Measurements from ENCODE around the gene CARMIL3.
A peak's percentile ranks its signal among the peaks of the same experiment; 100 is the strongest.
"Not testable (repeated sequence)": the region's sequence is repeated elsewhere in the genome, so short reads cannot be mapped to it uniquely, and the experiment has no call there.

CARMIL3 gene, protein sequence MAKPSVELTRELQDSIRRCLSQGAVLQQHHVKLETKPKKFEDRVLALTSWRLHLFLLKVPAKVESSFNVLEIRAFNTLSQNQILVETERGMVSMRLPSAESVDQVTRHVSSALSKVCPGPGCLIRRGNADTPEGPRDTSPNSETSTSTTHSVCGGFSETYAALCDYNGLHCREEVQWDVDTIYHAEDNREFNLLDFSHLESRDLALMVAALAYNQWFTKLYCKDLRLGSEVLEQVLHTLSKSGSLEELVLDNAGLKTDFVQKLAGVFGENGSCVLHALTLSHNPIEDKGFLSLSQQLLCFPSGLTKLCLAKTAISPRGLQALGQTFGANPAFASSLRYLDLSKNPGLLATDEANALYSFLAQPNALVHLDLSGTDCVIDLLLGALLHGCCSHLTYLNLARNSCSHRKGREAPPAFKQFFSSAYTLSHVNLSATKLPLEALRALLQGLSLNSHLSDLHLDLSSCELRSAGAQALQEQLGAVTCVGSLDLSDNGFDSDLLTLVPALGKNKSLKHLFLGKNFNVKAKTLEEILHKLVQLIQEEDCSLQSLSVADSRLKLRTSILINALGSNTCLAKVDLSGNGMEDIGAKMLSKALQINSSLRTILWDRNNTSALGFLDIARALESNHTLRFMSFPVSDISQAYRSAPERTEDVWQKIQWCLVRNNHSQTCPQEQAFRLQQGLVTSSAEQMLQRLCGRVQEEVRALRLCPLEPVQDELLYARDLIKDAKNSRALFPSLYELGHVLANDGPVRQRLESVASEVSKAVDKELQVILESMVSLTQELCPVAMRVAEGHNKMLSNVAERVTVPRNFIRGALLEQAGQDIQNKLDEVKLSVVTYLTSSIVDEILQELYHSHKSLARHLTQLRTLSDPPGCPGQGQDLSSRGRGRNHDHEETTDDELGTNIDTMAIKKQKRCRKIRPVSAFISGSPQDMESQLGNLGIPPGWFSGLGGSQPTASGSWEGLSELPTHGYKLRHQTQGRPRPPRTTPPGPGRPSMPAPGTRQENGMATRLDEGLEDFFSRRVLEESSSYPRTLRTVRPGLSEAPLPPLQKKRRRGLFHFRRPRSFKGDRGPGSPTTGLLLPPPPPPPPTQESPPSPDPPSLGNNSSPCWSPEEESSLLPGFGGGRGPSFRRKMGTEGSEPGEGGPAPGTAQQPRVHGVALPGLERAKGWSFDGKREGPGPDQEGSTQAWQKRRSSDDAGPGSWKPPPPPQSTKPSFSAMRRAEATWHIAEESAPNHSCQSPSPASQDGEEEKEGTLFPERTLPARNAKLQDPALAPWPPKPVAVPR (N-terminal part only)

DNA sequence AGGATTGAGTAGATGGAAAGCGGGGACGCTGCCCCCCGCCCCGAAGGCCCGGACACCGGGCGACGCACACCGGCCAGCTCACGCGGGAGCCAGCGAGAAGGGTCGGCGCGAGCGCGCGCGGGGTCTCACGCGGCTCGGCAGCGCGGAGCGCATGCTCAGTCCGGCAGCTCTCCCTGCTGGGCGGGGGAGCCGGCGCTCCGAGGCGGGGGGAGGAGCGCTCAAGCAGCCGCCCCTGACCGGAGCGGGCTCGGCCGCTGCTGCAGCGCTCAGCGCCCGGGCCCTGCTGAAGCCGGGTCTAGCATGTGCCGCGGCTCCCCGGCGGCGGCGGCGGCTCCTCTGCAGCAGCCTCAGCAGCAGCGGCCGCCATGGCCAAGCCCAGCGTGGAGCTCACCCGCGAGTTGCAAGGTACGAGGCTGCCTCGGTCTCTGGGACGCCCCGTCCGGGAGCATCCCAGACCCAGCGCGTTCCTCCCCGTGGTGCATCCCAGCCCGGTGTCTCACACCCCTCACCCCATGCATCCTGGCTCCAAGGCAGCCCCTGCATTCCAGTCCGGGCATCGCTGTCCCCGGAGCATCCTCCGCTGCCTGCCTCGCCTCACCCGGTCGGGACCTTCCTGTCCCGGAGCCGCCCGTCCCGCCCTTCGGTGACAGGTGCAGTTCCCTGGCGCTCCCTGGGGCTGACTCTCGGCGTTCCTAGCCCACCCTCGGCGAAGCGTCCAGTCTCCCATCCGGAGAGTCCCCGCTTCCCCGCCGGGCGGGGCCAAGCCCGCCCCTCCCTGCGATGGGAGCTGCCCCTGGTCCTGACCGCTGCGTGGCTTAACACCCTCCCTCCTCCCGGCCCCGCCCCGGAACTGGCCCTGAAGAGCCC is at the start of gene CARMIL3:
Gene CARMIL3 (plus strand): TSS at position 221 of the 867 bp plus-strand sequence. CDS start 145 bp downstream, at position 366.
- peak; percentile 57 for DNase-seq

DNA sequence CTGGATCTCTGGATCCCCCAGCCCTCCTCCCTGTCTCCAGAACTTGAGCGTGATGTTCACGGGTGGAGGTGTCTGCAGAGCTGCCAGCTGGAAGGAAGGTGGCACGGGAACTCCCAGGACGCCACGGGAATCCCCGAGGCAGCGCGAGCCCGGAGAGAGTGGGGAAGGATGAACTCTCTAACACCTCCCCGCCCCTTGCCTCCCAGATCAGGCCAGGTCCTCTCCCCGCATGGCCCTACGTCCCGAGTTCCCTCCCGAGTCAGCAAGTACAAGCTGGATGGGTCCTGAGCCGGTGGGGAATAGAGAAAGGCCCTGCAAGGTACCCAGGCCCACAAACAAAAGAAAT is 45.4 kb upstream of the CARMIL3 start:
- DNase-seq, result not testable (repeated sequence)

DNA sequence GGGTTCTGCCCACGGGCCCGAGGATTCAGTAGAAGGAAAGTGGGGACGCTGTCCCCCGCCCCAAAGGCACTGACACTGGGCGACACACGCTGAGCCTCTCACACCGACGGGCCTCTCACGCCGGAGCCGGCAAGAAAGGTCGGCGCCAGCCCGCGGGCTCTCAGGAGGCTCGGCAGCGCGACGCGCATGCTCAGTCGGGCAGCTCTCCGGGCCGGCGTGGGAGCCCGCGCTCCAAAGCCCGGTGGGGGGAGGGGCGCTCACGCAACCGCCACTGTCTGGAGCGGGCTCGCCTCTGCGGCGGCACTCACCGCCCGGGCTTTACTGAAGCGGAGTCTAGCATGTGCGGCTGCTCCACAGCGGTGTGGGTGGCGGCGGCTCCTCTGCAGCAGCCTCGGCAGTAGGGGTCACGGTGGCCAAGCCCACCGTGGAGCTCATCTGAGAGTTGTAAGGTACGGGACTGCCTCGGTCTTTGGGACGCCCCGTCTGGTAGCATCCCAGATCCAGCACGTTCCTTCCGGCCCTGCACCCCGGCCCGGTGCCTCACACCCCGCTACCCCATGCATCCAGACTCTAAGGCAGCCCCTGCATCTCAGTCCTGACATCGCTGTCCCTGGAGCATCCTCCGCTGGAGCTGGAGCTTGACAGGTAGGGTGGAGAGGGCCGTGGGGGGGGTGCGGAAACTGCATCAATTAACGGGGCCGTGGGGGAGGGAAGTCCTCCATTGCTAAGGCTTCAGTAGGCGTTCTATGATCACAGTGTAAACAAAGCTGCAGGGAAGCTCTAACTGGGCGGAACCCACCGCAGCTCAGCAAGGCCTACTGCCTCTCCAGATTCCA is 44.8 kb upstream of the CARMIL3 start:
- DNase-seq, result peak; percentile 35

DNA sequence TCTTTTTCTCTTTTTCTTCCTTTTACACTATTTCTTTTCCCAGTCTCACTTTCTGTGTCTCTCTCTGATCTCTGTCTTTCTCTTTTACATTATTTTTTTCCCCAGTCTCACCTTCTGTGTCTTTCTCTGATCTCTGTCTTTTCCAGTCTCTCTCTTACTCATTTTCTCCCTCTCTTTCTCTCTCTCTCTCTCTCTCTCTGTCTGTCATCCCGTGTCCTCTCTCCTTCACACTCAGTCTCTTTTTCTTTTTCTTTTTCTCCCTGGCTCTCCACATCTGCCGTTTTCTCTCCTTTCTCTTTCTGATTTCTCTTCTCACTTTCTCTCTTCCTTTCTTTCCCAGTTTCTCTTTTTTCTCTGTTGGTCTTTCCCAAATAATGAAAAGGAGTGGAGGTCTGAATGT is 40.8 kb upstream of the CARMIL3 start:
- DNase-seq, result no peak

DNA sequence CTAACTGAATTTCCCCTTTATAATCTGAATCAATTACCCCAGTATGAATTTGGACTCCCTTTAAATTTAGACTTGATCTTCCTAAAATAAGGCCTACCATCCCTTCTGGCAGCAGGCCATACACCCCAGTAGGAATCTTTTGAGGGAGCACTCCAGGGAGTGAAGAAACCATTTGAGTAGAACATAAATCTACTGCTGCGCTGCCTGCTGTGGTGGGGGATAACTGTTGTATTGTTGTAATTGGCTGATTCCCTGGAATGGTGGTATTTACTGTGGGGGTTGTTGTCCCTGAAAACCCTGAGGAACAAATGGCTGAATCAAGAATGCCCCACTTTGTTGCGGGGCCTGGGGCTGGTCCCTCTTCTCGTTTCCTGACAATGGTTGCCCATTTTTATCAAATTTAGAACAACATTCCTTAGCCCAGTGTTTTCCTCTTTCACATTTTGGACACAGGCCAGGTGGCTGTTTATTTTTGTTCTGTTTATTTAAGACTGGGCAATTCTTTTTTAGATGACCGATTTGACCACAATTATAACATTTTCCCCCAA is 39.0 kb upstream of the CARMIL3 start:
- DNase-seq, result not testable (repeated sequence)

DNA sequence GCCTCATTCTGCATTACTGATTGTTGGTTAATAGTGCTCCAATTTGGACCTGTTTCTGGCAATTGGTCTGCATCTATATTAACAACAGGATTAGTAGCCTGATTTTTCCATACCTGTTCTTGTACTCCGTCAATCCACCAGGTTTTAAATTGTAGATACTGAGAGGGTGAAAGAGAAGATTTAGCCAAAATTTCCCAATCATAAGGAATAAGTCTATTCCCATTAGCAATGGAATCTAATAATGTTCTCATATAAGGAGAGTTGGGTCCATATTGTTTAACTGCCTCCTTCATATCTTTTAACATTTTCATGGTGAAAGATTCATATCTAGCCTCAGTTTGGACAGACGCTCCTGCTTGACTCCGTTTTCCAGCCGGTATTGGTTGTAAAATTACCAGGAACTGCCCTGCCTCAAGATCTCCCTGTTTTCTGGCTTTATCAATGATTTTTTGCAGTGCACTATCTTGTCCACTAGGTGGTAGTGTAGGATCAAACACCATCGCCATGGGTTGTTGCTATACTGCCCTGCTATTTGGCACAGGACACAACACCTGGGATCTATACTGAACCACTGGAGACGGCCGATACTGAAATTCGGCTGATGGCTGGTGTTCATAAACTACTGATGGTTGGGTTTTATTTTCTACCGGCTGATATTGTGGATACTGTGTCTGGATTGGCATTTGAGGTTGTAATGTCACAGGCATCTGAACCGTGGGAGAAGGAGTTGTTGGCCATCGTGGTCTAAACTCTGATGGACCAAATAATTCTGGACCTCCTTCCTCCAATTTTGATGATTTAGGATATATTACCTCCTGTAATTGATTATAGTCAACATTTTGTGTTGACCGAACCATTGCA is 37.9 kb upstream of the CARMIL3 start:
- peak; percentile 35 for DNase-seq

DNA sequence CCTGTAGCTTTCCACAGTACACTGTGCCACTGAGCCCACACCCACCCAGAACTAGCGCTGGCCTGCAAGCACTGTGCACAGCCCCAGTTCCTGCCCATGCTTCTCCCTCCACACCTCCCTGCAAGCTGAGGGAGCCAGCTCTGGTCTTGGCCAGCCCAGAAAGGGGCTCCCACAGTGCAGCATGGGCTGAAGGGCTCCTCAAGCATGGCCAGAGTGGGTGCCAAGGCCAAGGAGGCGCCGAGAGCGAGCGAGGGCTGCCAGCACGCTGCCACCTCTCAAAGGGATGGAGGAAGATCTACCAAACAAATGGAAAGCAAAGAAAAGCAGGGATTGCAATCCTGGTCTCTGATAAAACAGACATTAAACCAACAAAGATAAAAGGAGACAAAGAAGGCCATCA is 36.1 kb upstream of the CARMIL3 start:
- not testable (repeated sequence) for DNase-seq

DNA sequence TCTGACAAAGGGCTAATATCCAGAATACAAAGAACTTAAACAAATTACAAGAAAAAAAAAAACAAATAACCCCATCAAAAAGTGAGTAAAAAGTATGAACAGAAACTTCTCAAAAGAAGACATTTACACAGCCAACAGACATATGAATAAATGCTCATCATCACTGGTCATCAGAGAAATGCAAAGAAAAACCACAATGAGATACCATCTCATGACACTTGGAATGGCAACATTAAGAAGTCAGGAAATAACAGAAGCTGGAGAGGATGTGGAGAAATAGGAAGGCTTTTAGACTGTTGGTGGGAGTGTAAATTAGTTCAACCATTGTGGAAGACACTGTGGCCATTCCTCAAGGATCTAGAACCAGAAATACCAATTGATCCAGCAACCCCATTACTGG is 32.8 kb upstream of the CARMIL3 start:
- not testable (repeated sequence) for DNase-seq

DNA sequence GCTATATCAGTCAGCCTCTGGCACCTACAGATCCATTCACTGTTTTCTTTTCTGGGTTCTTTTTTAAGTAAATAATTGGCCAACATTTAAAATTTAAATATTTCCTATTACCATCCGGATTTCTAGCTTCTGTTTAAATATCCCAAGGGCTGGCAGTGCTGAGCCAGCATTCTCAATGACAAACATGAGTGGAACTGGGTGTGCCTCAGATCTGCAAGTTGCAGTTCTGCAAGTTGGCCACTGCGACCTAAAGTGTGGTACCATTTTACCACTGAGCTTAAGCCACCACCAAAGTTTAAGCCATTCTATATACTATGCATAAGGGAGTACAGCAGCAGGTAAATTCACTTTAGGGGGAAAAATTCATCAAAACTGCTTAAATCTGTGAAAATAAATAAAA is 31.9 kb upstream of the CARMIL3 start:
- DNase-seq, result not testable (repeated sequence)

DNA sequence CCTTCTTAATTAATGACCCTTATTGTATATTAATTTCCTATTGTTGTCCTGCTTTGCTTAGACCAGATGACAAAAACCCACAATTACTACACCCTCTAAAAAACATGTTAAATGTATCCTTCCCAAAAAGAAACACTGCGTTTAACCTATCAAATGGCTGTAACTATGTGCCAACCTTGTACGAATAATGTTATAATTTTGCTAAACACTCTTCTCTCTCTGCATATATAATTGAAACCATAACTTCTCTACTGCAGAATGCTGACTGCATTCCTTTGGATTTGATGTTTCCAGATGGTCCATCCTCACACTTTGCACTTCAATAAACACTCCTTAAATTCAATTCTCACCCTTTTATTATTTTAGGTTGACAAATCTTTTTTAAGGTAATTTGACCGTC is 31.3 kb upstream of the CARMIL3 start:
- DNase-seq, result not testable (repeated sequence)

DNA sequence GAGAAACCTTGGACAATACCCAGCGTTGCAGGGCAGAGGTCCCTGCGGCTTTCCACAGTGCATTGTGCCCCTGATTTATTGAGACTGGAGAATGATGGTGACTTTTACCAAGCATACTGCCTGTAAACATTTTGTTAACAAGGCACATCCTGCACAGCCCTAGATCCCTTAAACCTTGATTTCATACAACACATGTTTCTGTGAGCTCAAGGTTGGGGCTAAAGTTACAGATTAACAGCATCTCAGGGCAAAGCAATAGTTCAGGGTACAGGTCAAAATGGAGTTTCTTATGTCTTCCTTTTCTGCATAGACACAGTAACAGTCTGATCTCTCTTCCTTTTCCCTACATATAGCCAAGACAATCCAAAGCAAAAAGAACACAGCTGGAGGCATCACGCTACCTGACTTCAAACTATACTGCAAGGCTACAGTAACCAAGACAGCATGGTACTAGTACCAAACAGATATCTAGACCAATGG is 26.8 kb upstream of the CARMIL3 start:
- not testable (repeated sequence) for DNase-seq

DNA sequence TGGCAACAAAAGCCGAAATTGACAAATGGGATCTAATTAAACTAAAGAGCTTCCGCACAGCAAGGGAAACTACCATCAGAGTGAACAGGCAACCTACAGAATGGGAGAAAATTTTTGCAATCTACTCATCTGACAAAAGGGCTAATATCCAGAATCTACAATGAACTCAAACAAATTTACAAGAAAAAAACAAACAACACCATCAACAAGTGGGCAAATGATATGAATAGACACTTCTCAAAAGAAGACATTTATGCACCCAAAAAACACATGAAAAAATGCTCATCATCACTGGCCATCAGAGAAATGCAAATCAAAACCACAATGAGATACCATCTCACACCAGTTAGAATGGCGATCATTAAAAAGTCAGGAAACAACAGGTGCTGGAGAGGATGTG is 22.1 kb upstream of the CARMIL3 start:
- not testable (repeated sequence) for DNase-seq

DNA sequence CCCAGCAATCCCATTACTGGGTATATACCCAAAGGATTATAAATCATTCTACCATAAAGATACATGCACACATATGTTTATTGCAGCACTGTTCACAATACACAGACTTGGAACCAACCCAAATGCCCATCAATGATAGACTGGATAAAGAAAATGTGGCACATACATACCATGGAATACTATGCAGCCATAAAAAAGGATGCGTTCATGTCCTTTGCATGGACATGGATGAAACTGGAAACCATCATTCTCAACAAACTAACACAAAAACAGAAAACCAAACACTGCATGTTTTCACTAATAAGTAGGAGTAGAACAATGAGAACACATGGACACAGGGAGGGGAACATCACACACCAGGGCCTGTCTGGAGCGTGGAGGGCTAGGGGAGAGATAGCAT is 20.5 kb upstream of the CARMIL3 start:
- DNase-seq, result not testable (repeated sequence)

DNA sequence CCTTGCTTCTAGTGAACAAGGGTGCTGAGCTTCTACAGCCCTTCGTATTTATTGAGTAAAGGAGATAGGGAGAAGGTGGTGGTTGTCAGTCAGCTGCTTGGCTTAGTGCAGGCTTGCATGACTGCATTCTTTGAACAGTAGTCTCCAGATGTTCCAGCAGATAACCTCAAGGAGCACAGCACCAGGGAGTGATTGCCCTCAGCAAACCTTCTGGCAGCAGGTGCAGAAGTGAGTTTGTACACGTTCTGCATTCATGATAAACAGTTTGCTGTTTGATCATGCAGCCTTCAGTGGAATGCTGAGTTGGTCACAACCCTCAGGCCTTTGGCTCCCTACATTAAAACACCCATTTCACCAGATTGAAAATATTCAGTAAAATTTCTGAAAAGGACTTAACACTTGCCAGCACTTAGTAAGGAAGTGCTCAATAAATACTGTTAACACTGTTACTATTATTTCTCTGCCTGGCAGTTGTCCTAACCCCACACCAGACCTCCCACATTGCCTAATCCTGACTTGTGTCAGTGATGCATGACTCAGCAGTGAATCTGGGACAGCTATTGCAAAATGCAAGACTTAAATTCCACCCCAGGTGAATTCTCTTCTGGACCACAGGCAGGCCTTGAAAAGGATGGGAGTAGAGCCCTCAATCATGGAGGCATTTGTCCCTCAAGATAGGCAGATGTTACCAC is 18.9 kb upstream of the CARMIL3 start:
- DNase-seq, result no peak

DNA sequence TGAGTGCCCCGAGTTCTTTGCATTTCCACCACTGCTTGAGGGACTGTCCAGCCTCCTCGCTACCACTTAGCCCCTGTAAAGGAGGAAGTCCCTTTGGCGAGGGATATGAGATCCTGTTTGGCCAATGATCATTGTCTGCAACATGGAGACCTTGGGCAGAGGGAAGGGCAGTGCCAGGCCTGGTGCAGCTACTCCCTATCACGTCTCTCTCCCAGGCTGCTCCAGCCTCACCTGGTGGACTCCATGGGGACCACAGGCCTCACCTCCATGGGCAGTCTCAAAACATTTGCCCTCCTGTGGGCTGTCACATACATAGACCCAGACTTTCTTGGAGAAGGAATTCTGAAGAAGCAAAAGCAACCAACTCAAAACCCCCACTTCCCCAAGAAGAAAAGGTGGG is 16.0 kb upstream of the CARMIL3 start:
- peak; percentile 48 for DNase-seq

DNA sequence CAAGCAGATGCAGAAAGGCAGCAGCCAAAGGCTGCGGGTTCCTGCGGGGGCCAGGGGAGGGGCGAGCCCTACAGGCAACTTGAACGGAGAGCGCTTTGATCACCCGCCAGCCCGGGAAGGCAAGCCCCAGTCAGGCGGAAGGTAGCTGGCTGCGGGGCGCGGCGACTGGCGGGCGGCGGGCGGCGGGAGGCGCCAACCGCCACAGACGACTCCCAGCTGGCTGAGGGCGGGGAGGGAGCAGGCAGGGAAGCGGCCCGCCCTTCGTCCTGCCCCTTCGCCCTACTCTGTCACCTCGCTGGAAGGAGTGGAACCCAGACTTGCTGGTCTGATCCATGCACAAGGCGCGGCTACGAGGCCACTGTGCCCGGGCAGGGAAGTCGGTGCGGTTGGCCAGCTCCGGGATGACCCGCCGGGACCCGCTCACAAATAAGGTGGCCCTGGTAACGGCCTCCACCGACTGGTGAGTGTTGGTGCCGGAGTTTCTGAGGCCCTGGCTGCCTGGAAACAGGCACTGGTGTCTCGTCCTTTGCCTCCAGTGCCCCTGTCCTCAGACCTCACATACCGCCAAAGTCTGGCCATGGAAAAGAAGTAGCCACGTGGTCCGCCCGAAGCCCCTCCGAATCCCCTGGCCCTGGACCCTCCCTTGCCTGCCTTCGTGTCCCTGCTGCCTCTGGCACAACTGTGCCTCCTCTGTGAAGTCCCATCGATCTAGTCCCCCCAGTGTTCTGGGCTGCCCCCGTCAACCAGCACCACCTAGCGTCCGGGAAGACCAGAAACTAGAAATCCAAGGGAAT is 15.4 kb upstream of the CARMIL3 start:
- peak; percentile 76 for DNase-seq

DNA sequence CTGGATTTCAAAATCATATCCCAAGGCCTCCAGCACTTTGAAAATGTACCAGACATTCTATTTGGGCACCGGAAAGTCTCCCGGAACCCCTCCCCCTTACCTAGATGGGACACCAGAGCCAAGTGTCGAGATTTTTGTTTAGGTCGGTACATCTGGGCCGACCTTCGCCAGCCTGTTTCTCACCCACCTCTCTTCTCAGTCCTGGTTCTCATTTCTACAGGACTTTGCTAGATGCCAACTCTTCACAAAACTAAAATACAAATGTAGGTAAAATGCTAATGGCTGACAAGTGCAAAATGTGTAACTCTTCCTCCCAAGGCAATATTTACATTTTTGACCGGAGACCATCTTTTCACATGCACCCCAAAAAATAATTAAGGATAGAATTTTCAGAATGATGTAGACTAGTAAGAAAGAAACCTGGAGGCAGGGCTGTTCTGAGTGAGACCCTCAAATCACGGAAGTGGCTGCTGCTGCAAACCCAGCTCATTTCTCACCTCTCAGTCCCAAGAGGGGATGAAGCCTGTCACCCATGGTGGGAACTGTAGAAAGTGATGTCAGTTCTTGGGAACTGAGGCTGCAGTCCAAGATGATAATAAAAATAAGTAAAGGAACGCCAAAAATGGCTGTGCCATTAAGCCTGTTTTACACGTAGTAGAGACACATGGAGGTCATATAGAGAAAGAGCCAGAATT is 14.7 kb upstream of the CARMIL3 start:
- not testable (repeated sequence) for DNase-seq

All from DMS79 (cell line).